Measurements from ENCODE around the gene GNPTG. TPM values are rescaled to one million over a fixed set of nuclear protein-coding genes. Genes with fewer than 3 reads are reported as not detected.

GNPTG gene
- polyA plus RNA-seq, 1 of the 3 experiments (the other 2 are of a cell fraction), result 113 TPM

GRCh38 chr16:1338855-1339675, 12.7 kb upstream of the GNPTG start:
- peaks cover 0 to 28% of the 10 kb centered on the region in 2 experiments; a peak in 1 of 4 replicates for H3K4me1 ChIP-seq (ENCODE audit: control insufficient read depth in 1 of 2, insufficient read depth in 2 of 2, low read depth in 1 of 2, low read length in 1 of 2)
- no peaks in the 10 kb centered on the region for H3F3A ChIP-seq (replicated peaks; ENCODE audit: insufficient read depth)
- 23% methylated on average over 8 of the region's 31 CpGs for WGBS (ENCODE audit: low lambda C conversion rate)
- no peaks in the 10 kb centered on the region for H3K79me2 ChIP-seq (ENCODE audit: insufficient read depth)
- H3K36me3 ChIP-seq (replicated peaks in 1 of 2; ENCODE audit: control insufficient read depth in 1 of 2, insufficient read depth in 2 of 2, low read length in 1 of 2), result no peaks in the 10 kb centered on the region
- H3K27ac ChIP-seq (ENCODE audit: low read depth in 2 of 2, low read length in 1 of 2), result no peak overlapping the region
- H3K4me2 ChIP-seq, result no peak overlapping the region
- no peak overlapping the region for H2AFZ ChIP-seq (ENCODE audit: low read depth)
- ChIA-PET POLR2A (no interaction called here), CTCF (interaction anchor here (0.6 to 3.3 kb wide), 15 partner anchors 9 to 134 kb away, joined by 3 to 16 read pairs (median 4); partner anchors contain the start of genes GNPTG and TSR3)
- no peak for DNase-seq
- H3K9me3 ChIP-seq, result no peaks in the 10 kb centered on the region
- no peaks in the 10 kb centered on the region for H3K9me2 ChIP-seq
- no peak overlapping the region for H3K4me3 ChIP-seq (ENCODE audit: low read depth in 2 of 2, low read length in 1 of 2)
- H3K27me3 ChIP-seq (ENCODE audit: insufficient read depth), result peaks cover 45% of the 10 kb centered on the region
- TF ChIP-seq NRF1 (IDR thresholded peaks at IDR 0.05; ENCODE audit: low read depth, low read length) (no peak), SIN3A (IDR thresholded peaks at IDR 0.05; ENCODE audit: borderline replicate concordance, low read depth, low read length) (no peak), GABPA (IDR thresholded peaks at IDR 0.05; ENCODE audit: low read depth) (no peak), CTCF (IDR thresholded peaks at IDR 0.05) (no peak), IRF3 (IDR thresholded peaks at IDR 0.05; ENCODE audit: low read depth, low read length) (no peak), FOXJ3 (CRISPR knock-in tag; IDR thresholded peaks at IDR 0.05) (no peak), YY1 (IDR thresholded peaks at IDR 0.05; ENCODE audit: low read depth) (no peak), EZH2phosphoT487 (IDR thresholded peaks at IDR 0.05; ENCODE audit: borderline replicate concordance, low read depth) (no peak), PBX3 (IDR thresholded peaks at IDR 0.05) (no peak), ELF1 (IDR thresholded peaks at IDR 0.05) (no peak), MEF2A (IDR thresholded peaks at IDR 0.05; ENCODE audit: borderline replicate concordance, low read depth) (no peak), NFIC (IDR thresholded peaks at IDR 0.05; ENCODE audit: borderline replicate concordance) (no peak)
- H4K20me1 ChIP-seq (ENCODE audit: insufficient read depth), result no peaks in the 10 kb centered on the region
- no peak overlapping the region for H3K9ac ChIP-seq
